ENCODE results near the gene CHI3L1.

GRCh38 chr1:203180611-203181330 lies 5.7 kb downstream of the CHI3L1 start:
- no peak for TF ChIP-seq CTCF (conservative IDR thresholded peaks at IDR 0.05; ENCODE audit: low read depth, low read length)
- no peak for TF ChIP-seq EZH2 (IDR thresholded peaks at IDR 0.05; ENCODE audit: borderline replicate concordance, low read depth, low read length, poor library complexity, severe bottlenecking)
